Nucleus accumbens (tissue), 56 donors: ENCODE data around the gene EME2.

Source experiments
- DNase-seq, 56 donors: peaks; one replicate each; lab custom pipeline; 2025; lab: John Stamatoyannopoulos, UW

Gene EME2

DNA sequence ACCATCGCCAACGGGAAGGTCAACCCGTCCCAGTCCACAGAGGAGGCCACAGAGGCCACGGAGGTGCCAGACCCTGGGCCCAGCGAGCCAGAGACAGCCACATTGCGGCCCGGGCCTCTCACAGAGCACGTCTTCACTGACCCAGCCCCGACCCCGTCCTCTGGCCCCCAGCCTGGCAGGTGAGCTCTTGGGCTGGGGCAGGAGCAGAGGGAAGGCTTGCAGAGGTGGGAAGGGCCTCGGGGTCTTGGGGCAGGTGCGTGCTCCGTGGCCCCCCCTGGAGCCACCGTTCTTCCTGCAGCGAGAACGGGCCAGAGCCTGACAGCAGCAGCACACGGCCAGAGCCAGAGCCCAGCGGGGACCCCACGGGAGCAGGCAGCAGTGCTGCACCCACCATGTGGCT, 6.4 kb upstream of the EME2 start:
- DNase-seq = no peak

- DNase-seq = no peak
Observed at GRCh38 chr16:1766701-1767100, 5.9 kb upstream of the EME2 start.

- no peak for DNase-seq
Observed at GRCh38 chr16:1767116-1767994, 5.3 kb upstream of the EME2 start.

DNA sequence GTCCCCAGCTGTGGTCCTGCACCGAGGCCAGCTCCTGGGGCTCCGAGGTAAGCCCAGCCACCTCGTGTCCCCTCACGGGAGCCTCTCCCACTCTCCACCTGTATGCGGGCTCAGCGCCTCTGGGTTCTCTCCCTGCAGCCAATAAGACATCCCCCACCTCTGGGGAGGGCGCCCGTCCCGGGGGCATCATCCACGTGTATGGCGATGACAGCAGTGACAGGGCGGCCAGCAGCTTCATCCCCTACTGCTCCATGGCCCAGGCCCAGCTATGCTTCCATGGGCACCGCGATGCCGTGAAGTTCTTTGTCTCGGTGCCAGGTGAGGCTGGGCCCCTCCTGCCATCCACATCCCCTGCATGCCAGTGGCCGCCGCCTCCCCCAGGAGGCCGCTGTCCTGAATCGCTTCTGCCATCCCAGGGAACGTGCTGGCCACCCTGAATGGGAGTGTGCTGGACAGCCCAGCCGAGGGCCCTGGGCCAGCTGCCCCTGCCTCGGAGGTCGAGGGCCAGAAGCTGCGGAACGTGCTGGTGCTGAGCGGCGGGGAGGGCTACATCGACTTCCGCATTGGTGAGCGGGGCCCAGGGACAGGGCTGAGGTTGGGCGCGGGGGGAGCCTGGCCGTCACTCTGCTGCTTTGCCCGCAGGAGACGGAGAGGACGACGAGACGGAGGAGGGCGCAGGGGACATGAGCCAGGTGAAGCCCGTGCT, 4.4 kb upstream of the EME2 start:
- DNase-seq = no peak

DNA sequence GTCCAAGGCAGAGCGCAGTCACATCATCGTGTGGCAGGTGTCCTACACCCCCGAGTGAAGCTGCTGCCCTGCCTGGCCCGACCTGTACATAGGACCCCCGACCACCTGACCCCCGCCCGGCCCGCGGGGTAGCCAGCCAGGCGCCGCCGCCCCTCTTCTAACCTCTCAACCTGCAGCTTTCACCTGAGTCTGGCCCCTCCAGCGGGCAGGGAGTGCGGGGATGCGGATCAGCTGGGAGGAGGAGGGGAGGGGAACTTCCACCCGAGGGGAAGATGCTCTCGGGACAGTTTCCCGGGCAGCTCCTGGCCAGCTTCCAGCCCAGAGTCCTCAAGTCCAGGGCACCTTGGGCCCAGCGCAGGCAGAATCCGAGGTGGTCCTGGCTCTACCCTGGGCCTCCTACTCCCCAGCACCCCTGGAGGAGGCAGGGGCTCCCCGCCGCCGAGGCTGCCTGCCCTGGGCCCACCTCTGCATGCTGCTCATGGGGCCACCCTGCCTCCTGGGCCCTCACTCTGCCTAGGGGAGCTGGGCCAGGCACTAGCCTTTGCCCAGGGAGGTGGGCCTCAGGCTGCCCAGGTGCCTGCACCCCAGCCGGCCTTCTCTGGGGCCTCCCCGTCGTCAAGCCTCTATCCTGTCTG, 3.7 kb upstream of the EME2 start:
- no peak for DNase-seq

GRCh38 chr16:1769402-1770300, 3.0 kb upstream of the EME2 start:
- DNase-seq = peak in 12 of 56 donors; percentile 5 to 72 (median 53)

DNA sequence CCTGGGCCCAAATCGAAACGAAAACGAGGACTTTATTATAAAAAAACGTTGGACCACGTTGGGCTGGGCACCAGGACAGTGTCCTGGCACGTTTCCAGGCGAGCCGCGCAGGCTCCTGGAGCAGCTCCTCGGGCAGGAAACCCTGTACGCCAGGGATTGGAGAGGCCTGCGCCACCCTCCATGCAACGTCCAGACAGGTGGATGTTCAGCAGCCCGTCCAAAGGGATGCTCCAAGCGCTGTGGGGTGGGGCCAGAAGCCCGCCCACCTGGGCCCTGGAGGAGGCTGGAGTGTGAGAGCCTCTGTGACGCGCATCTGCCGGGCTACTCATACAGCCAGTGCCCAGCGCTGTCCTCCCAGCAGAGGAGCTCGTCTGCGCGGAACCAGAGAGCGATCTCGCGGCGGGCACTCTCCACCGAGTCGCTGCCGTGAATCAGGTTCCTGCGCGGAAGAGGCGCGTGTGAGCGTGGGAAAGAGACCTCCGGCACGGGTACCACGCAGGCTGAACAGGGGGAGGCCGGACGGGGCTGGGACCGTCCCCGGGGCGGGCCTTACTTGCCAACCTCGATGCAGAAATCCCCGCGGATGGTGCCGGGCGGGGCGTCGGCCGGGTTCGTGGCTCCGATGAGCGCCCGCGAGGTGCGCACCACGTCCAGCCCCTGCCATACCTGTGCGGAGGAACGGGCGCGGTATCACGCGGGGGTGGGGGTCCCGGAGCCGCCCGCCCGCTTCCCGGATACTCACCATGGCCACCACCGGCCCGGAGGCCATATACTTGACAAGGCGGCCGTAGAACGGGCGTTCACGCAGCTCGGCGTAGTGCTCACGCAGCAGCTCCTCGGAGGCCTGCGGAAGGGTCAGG, 2.1 kb upstream of the EME2 start:
- peak in 45 of 56 donors; percentile 3 to 72 (median 48) for DNase-seq

- peak in 53 of 56 donors; percentile 7 to 82 (median 56) for DNase-seq
Observed at GRCh38 chr16:1771188-1771863, 1.3 kb upstream of the EME2 start, which contains the start of gene NME3. TSS of gene NME3 (minus strand) at chr16:1771543. CDS start at chr16:1771534, 9 bp downstream.

GRCh38 chr16:1771864-1772361, 697 bp upstream of the EME2 start:
- DNase-seq = peak in 1 of 56 donors; percentile 54

GRCh38 chr16:1772908-1773702, 495 bp downstream of the EME2 start, which contains the start of gene MRPS34:
TSS of gene MRPS34 (minus strand) at chr16:1773134. CDS start at chr16:1773119, 15 bp downstream.
- peak in 53 of 56 donors; percentile 26 to 87 (median 66) for DNase-seq

DNA sequence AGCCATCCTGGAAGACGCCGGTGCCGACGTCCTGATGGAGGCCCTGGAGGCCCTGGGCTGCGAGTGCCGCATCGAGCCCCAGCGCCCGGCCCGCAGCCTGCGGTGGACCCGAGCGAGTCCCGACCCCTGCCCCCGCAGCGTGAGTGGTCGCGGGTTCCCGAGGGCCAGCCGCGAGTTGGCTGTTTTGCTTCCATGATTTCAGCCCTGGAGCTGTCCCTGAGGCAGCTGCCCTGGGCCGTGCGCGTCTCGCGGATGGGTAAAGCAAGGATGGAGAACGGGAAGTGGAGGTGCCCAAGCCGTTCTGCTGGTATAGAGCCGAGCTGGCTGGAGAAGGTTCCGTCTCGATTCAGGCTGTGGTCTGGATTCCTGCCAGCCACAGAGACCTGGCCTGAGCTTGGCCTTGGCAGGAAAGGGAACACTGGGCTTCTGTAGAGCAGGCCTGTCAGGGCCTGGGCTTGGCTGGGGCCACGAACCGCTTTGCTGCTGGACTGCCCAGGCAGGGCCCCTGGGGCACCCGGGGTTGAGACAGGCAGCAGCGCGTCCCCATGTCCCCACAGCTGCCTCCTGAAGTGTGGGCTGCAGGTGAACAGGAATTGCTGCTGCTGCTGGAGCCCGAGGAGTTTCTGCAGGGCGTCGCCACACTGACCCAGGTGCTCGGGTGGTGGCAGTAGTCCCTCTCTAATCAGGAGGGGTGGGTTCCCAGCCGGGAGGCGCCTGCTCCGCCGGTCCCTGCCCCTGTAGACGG, 1.3 kb downstream of the EME2 start:
- peak in 6 of 56 donors; percentile 10 to 52 (median 28) for DNase-seq

- DNase-seq = no peak
Observed at GRCh38 chr16:1774448-1774780, 1.8 kb downstream of the EME2 start.

GRCh38 chr16:1775006-1775845, 2.6 kb downstream of the EME2 start:
- DNase-seq = no peak

GRCh38 chr16:1775846-1776671, 3.4 kb downstream of the EME2 start:
- DNase-seq = no peak

DNA sequence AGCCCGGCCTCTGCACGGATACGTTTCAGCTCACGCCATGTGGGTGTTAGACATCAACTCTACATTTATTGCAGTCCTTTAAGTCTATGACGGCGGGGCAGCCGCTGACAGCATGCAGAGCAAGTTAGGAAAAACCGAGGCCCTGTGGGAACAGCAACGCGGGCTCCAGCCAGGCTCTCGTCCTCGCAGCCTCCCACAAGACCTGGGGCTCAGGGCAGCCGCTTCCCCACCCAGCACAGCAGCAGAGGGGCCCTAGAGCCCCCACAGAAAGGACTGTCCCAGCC, 4.0 kb downstream of the EME2 start:
- DNase-seq = no peak
